GM12878 (cell line): ENCODE data around the gene SP2. TPM values are rescaled to one million over a fixed set of nuclear protein-coding genes. Genes with fewer than 3 reads are reported as not detected.

Source experiments
- ATAC-seq: fragments of 200-7000 bp; cut with Tn5 transposase; 3 replicates; pipeline ENCODE4 v1.9.1; 2020; ENCODE audit warnings: mild to moderate bottlenecking, moderate library complexity
- BruUV-seq: library from RNA; stranded (reverse); fragments of 400-500 nt; replicated peaks from 2 replicates; lab custom pipeline; 2021; lab: Mats Ljungman, UMichigan
- CTCF ChIA-PET: fragments of 300-600 bp; sonication (Branson Sonifier 250); formaldehyde crosslinking; extraction: SDS; loops from one replicate; lab custom pipeline; 2021; ENCODE audit warnings: inconsistent platforms; lab: Yijun Ruan, JAX
- POLR2A ChIA-PET: fragments of 350-600 bp; formaldehyde crosslinking; extraction: SDS; loops from one replicate; lab custom pipeline; 2021; ENCODE audit warnings: inconsistent platforms; lab: Charles Lee
- RAD21 ChIA-PET: fragments of 300-600 bp; sonication (Branson Sonifier 250); formaldehyde crosslinking; loops from one replicate; lab custom pipeline; 2023; ENCODE audit warnings: antibody characterized with exemption; ENCODE audit not compliant: unreplicated experiment; lab: Charles Lee
- SMC1A ChIA-PET: fragments of 300-600 bp; sonication (Branson Sonifier 250); formaldehyde crosslinking; loops from one replicate; lab custom pipeline; 2023; ENCODE audit not compliant: unreplicated experiment, uncharacterized antibody; lab: Charles Lee
- DNase-seq: peaks from one replicate; pipeline ENCODE4 v3.0.0-alpha.2; 2011; ENCODE audit warnings: low read depth, low spot score
- FAIRE-seq: peaks from 3 replicates; lab custom pipeline; 2011; peaks lifted over from hg19 to GRCh38; lab: Jason Lieb, UNC
- H2AFZ ChIP-seq: 2 replicates; pipeline ENCODE4 v1.6.0; 2011; ENCODE audit warnings: low read depth, low read length, control low read depth; ENCODE audit not compliant: control insufficient read depth
- H3K27ac ChIP-seq: 2 replicates; pipeline ENCODE4 v1.5.1; 2011; ENCODE audit warnings: control low read depth; ENCODE audit not compliant: control insufficient read depth, insufficient read depth
- H3K27me3 ChIP-seq, 2 experiments: replicated peaks in 1 of 2; 2 replicates each; pipeline versions ENCODE4 v1.6.0 to v1.6.1; 2011; ENCODE audit warnings: low read length in 1 of 2; ENCODE audit not compliant: control insufficient read depth in 2 of 2, insufficient read depth in 2 of 2
- H3K36me3 ChIP-seq, 2 experiments: 2 replicates each; pipeline ENCODE4 v1.5.1; 2011; ENCODE audit warnings: low read length in 1 of 2; ENCODE audit not compliant: control insufficient read depth in 2 of 2, insufficient read depth in 2 of 2
- H3K4me1 ChIP-seq: 2 replicates; pipeline ENCODE4 v1.6.1; 2011; ENCODE audit warnings: mild to moderate bottlenecking, low read length, moderate library complexity, mixed read lengths; ENCODE audit not compliant: control insufficient read depth, insufficient read depth
- H3K4me2 ChIP-seq: 2 replicates; pipeline ENCODE4 v1.6.0; 2011; ENCODE audit warnings: control low read depth; ENCODE audit not compliant: control insufficient read depth, insufficient read depth
- H3K4me3 ChIP-seq: fragments of 200-600 bp; sonication (generic); 2 replicates; pipeline ENCODE4 v1.5.1; 2016
- H3K79me2 ChIP-seq: 2 replicates; pipeline ENCODE4 v1.6.0; 2011; ENCODE audit warnings: low read length; ENCODE audit not compliant: control insufficient read depth, insufficient read depth
- H3K9ac ChIP-seq: 2 replicates; pipeline ENCODE4 v1.8.0; 2011; ENCODE audit warnings: low read length, control low read depth, mixed read lengths; ENCODE audit not compliant: control insufficient read depth, insufficient read depth
- H3K9me3 ChIP-seq: replicated peaks from 3 replicates; pipeline ENCODE4 v1.5.1; 2011; ENCODE audit warnings: mild to moderate bottlenecking, low read length; ENCODE audit not compliant: control insufficient read depth, insufficient read depth
- H4K20me1 ChIP-seq: 2 replicates; pipeline ENCODE4 v1.6.0; 2011; ENCODE audit not compliant: control insufficient read depth, insufficient read depth
- CUX1 ChIP-seq: IDR thresholded peaks from 2 replicates; pipeline ENCODE4 v1.6.1; 2012; ENCODE audit warnings: improper control_type of control experiment, low read depth, low read length; ENCODE audit not compliant: insufficient replicate concordance
- JUND ChIP-seq: IDR thresholded peaks from 2 replicates; pipeline ENCODE4 v1.6.1; 2012; ENCODE audit warnings: low read depth, mild to moderate bottlenecking, low read length, improper control_type of control experiment, moderate library complexity
- NBN ChIP-seq: fragments of 450-650 bp; IDR thresholded peaks from 2 replicates; pipeline ENCODE4 v1.6.1; 2016
- NFYB ChIP-seq: IDR thresholded peaks from 2 replicates; pipeline ENCODE4 v1.6.1; 2011; ENCODE audit warnings: low read depth, mild to moderate bottlenecking, low read length, improper control_type of control experiment, moderate library complexity; ENCODE audit not compliant: insufficient read depth
- POU2F2 ChIP-seq: IDR thresholded peaks from 3 replicates; pipeline ENCODE4 v1.6.1; 2011; ENCODE audit warnings: low read depth, mild to moderate bottlenecking, low read length, borderline replicate concordance
- SPI1 ChIP-seq: IDR thresholded peaks from 2 replicates; pipeline ENCODE4 v1.6.1; 2011; ENCODE audit warnings: low read depth, mild to moderate bottlenecking, low read length, moderate library complexity, borderline replicate concordance; ENCODE audit not compliant: insufficient read depth
- SUPT20H ChIP-seq: IDR thresholded peaks from 2 replicates; pipeline ENCODE4 v1.6.1; 2011; ENCODE audit warnings: low read depth, mild to moderate bottlenecking, low read length, moderate library complexity, borderline replicate concordance; ENCODE audit not compliant: control insufficient read depth
- WRNIP1 ChIP-seq: IDR thresholded peaks from 2 replicates; pipeline ENCODE4 v1.6.1; 2011; ENCODE audit warnings: low read depth, low read length, improper control_type of control experiment, borderline replicate concordance
- ZBED1 ChIP-seq: IDR thresholded peaks from 2 replicates; pipeline ENCODE4 v1.6.1; 2016; ENCODE audit warnings: borderline replicate concordance
- WGBS: methylation state at CpG from one replicate; pipeline ENCODE4 v1.1.6; 2016; ENCODE audit warnings: low lambda C conversion rate; ENCODE audit not compliant: insufficient replicate concordance, insufficient coverage; ENCODE audit errors: missing lambda C conversion rate; 5-methylcytosine and 5-hydroxymethylcytosine counted together
- in situ Hi-C: fragments of 300-500 bp; cut with MboI; formaldehyde crosslinking; loops from 9 replicates; pipeline ENCODE4 v1.14.3; 2018; ENCODE audit warnings: mixed read lengths
- intact Hi-C: fragments of 100-400 bp; cut with micrococcal nuclease; formaldehyde crosslinking; loops from one replicate; pipeline ENCODE4 v1.14.2; 2022; ENCODE audit not compliant: unreplicated experiment
- polyA plus RNA-seq, 11 experiments: library from polyadenylated mRNA; depleted of rRNA in 4 of 11; unstranded in 6 of 11; stranded (reverse) in 5 of 11; fragments of >200 nt; fragmentation: Nextera tagmentation in 4 of 11; fragmentation: Illumina TruSeq in 1 of 11; extraction: Ambion mirVana in 4 of 11; extraction: Trizol in 1 of 11; gene quantifications; 1 replicate in 1 of 11; 2 replicates in 10 of 11; pipeline versions ENCODE4 v1.2.1 to v1.2.3, GENCODE V29; 2011 to 2016; ENCODE audit warnings: inconsistent platforms in 2 of 11, missing spikeins in 2 of 11, low read depth in 1 of 11
- total RNA-seq, 4 experiments: library from RNA; depleted of rRNA in 3 of 4; stranded (reverse); fragments of >200 nt in 3 of 4; fragmentation: Illumina TruSeq in 1 of 4; extraction: Trizol in 1 of 4; gene quantifications; 2 replicates each; pipeline versions ENCODE4 v1.2.1 to v1.2.3, GENCODE V29; 2013 to 2021

The SP2 gene
- total and polyA plus RNA-seq, 10 of the 15 experiments (the other 5 are each of a cell fraction or from before 2014, with no cell fraction given) = 1.2 to 19.1 (median 4.8) TPM

- POLR2A ChIA-PET = interaction anchor here (1.2 kb wide), 1 partner anchor 9 kb away, joined by 5 read pairs; no protein-coding TSS in a partner anchor
- CTCF ChIA-PET = interaction anchor here (0.9 to 4.2 kb wide), 4 partner anchors 18 to 88 kb away, joined by 3 to 15 read pairs (median 4); partner anchors contain the start of gene SCRN2
- no peak for ATAC-seq
- Histone ChIP-seq H3K79me2 (no peaks in the 10 kb centered on the region), H2AFZ (no peak overlapping the region), H3K9me3 (no peaks in the 10 kb centered on the region), H3K4me3 (no peak overlapping the region), H3K4me2 (no peak overlapping the region), H3K36me3 (peaks cover 0 to 4% of the 10 kb centered on the region in 2 experiments; a peak in 3 of 4 replicates), H3K4me1 (no peaks in the 10 kb centered on the region), H3K27ac (no peak overlapping the region), H4K20me1 (no peaks in the 10 kb centered on the region), H3K9ac (no peak overlapping the region), H3K27me3 (no peaks in the 10 kb centered on the region)
- no peak for FAIRE-seq
- BruUV-seq = no TSS peak
- WGBS = 81% methylated on average over 10 of the region's 10 CpGs
- in situ Hi-C loops = no loop called here
- RAD21 ChIA-PET = interaction anchor here (1.2 kb wide), 1 partner anchor 89 kb away, joined by 3 read pairs; the partner anchor contains the start of gene SCRN2
- intact Hi-C loops = no loop called here
- SMC1A ChIA-PET = interaction anchor here (0.8 to 1.4 kb wide), 2 partner anchors 9 to 86 kb away, joined by 3 to 5 read pairs; no protein-coding TSS in a partner anchor
- no peak for DNase-seq
- TF ChIP-seq CUX1 = no peak
- no peak for TF ChIP-seq POU2F2
- TF ChIP-seq JUND = no peak
- no peak for TF ChIP-seq ZBED1
- TF ChIP-seq NFYB = no peak
- no peak for TF ChIP-seq SUPT20H
- TF ChIP-seq WRNIP1 = no peak
- TF ChIP-seq SPI1 = no peak
- no peak for TF ChIP-seq NBN
Measured at GRCh38 chr17:47929218-47930000, 33.4 kb downstream of the SP2 start.
